H1 (cell line): ENCODE results near the gene PRKCD. TPM values are rescaled to one million over a fixed set of nuclear protein-coding genes. Genes with fewer than 3 reads are reported as not detected.

Source experiments
- CTCF ChIA-PET: fragments of 300-600 bp; sonication (Branson Sonifier 250); formaldehyde crosslinking; loops from one replicate; lab custom pipeline; 2021; ENCODE audit not compliant: partially characterized antibody; lab: Charles Lee
- POLR2A ChIA-PET: fragments of 300-600 bp; sonication (Branson Sonifier 250); formaldehyde crosslinking; loops from one replicate; lab custom pipeline; 2021; ENCODE audit warnings: inconsistent platforms; ENCODE audit not compliant: partially characterized antibody; lab: Charles Lee
- DNase-seq, 2 experiments: peaks; one replicate each; pipeline versions ENCODE4 v3.0.0 to v3.0.0-alpha.2; 2010 to 2022; ENCODE audit warnings: low spot score in 2 of 2, low read depth in 1 of 2, mixed read lengths in 1 of 2
- FAIRE-seq: peaks from 2 replicates; lab custom pipeline; 2011; peaks lifted over from hg19 to GRCh38; lab: Jason Lieb, UNC
- H2AFZ ChIP-seq: 2 replicates; pipeline ENCODE4 v1.8.1; 2012; ENCODE audit warnings: low read length, inconsistent platforms
- H2AK5ac ChIP-seq: 2 replicates; pipeline ENCODE4 v1.6.1; 2013; ENCODE audit warnings: low read depth, low read length
- H2BK120ac ChIP-seq: replicated peaks from 2 replicates; pipeline ENCODE3; 2013; ENCODE audit warnings: low read depth, low read length, inconsistent platforms
- H2BK12ac ChIP-seq: 2 replicates; pipeline ENCODE4 v1.6.1; 2013; ENCODE audit warnings: low read depth, low read length
- H2BK15ac ChIP-seq: 2 replicates; pipeline ENCODE4 v1.6.1; 2013; ENCODE audit warnings: low read length
- H2BK20ac ChIP-seq: 2 replicates; pipeline ENCODE4 v1.6.1; 2013; ENCODE audit warnings: low read length
- H2BK5ac ChIP-seq: 2 replicates; pipeline ENCODE4 v1.6.1; 2013; ENCODE audit warnings: low read depth, low read length
- H3K14ac ChIP-seq: 2 replicates; pipeline ENCODE4 v1.6.1; 2013; ENCODE audit warnings: inconsistent platforms; ENCODE audit not compliant: insufficient read length
- H3K18ac ChIP-seq: 2 replicates; pipeline ENCODE4 v1.6.1; 2013; ENCODE audit warnings: low read length; ENCODE audit errors: extremely low read depth
- H3K23ac ChIP-seq: 2 replicates; pipeline ENCODE4 v1.6.1; 2013; ENCODE audit warnings: inconsistent platforms; ENCODE audit not compliant: insufficient read length
- H3K23me2 ChIP-seq: 2 replicates; pipeline ENCODE4 v1.6.1; 2013; ENCODE audit warnings: low read depth, low read length
- H3K27ac ChIP-seq: 2 replicates; pipeline ENCODE4 v1.6.1; 2011; ENCODE audit warnings: low read depth, low read length, inconsistent platforms
- H3K27me3 ChIP-seq, 4 experiments: replicated peaks in 1 of 4; 1 replicate in 1 of 4; 2 replicates in 3 of 4; pipeline versions ENCODE4 v1.6.1 to v1.8.1; 2011 to 2013; ENCODE audit warnings: low read length in 3 of 4, mild to moderate bottlenecking in 3 of 4, inconsistent platforms in 2 of 4, mixed read lengths in 2 of 4, moderate library complexity in 1 of 4; ENCODE audit not compliant: control insufficient read depth in 3 of 4, insufficient read depth in 3 of 4; ENCODE audit errors: extremely low read depth in 1 of 4
- H3K36me3 ChIP-seq, 4 experiments: 2 replicates each; pipeline versions ENCODE4 v1.6.1 to v1.8.1; 2011 to 2013; ENCODE audit warnings: mild to moderate bottlenecking in 4 of 4, low read length in 3 of 4, moderate library complexity in 2 of 4, control low read depth in 1 of 4, inconsistent platforms in 1 of 4; ENCODE audit not compliant: insufficient read depth in 4 of 4, control insufficient read depth in 2 of 4
- H3K4ac ChIP-seq: replicated peaks from 2 replicates; pipeline ENCODE3; 2013; ENCODE audit warnings: low read length, low read depth, mixed read lengths, inconsistent platforms; ENCODE audit not compliant: insufficient read length
- H3K4me1 ChIP-seq, 4 experiments: replicated peaks in 1 of 4; 1 replicate in 1 of 4; 2 replicates in 3 of 4; pipeline versions ENCODE4 v1.6.1 to v1.8.1; 2011 to 2013; ENCODE audit warnings: low read length in 3 of 4, inconsistent platforms in 2 of 4, mixed read lengths in 1 of 4; ENCODE audit not compliant: insufficient read depth in 4 of 4, control insufficient read depth in 3 of 4
- H3K4me2 ChIP-seq, 2 experiments: 2 replicates each; pipeline versions ENCODE4 v1.6.1 to v1.8.1; 2011 to 2013; ENCODE audit warnings: low read depth in 2 of 2, low read length in 2 of 2, control low read depth in 1 of 2, inconsistent platforms in 1 of 2, mild to moderate bottlenecking in 1 of 2; ENCODE audit not compliant: insufficient read depth in 1 of 2
- H3K4me3 ChIP-seq, 4 experiments: fragments of 200-600, 300-600 bp in 1 of 4; sonication (generic), shearing (Covaris generic), sonication (Bioruptor Twin) in 1 of 4; 2 replicates each; pipeline versions ENCODE4 v1.5.1 to v1.8.1; 2011 to 2016; ENCODE audit warnings: low read length in 4 of 4, low read depth in 3 of 4, control low read depth in 2 of 4, inconsistent platforms in 2 of 4, mild to moderate bottlenecking in 2 of 4, mixed read lengths in 1 of 4, moderate library complexity in 1 of 4; ENCODE audit not compliant: insufficient read depth in 2 of 4; ENCODE audit errors: extremely low read depth in 1 of 4
- H3K56ac ChIP-seq: replicated peaks from 2 replicates; pipeline ENCODE3; 2013; ENCODE audit warnings: low read depth, mild to moderate bottlenecking, mixed read lengths, low read length, inconsistent platforms; ENCODE audit not compliant: insufficient read length
- H3K79me1 ChIP-seq: 2 replicates; pipeline ENCODE4 v1.6.1; 2013; ENCODE audit warnings: low read depth, low read length, control low read depth
- H3K79me2 ChIP-seq, 2 experiments: 2 replicates each; pipeline versions ENCODE4 v1.6.1 to v1.8.1; 2012 to 2013; ENCODE audit warnings: low read length in 2 of 2, mild to moderate bottlenecking in 2 of 2, inconsistent platforms in 1 of 2; ENCODE audit not compliant: insufficient read depth in 2 of 2, control insufficient read depth in 1 of 2
- H3K9ac ChIP-seq, 4 experiments: replicated peaks in 1 of 4; 1 replicate in 1 of 4; 2 replicates in 3 of 4; pipeline versions ENCODE4 v1.6.1 to v1.8.1; 2011 to 2013; ENCODE audit warnings: low read depth in 3 of 4, low read length in 3 of 4, control low read depth in 2 of 4, mild to moderate bottlenecking in 2 of 4, moderate library complexity in 2 of 4, inconsistent platforms in 1 of 4; ENCODE audit errors: extremely low read depth in 1 of 4
- H3K9me3 ChIP-seq, 2 experiments: 2 replicates each; pipeline versions ENCODE4 v1.6.1 to v1.8.1; 2012 to 2013; ENCODE audit warnings: mild to moderate bottlenecking in 2 of 2, moderate library complexity in 2 of 2, control low read depth in 1 of 2, inconsistent platforms in 1 of 2, low read depth in 1 of 2, low read length in 1 of 2, mixed read lengths in 1 of 2; ENCODE audit not compliant: insufficient read depth in 2 of 2
- H4K20me1 ChIP-seq, 2 experiments: replicated peaks in 1 of 2; 2 replicates each; pipeline versions ENCODE3 to v1.8.1; 2011 to 2013; ENCODE audit warnings: inconsistent platforms in 2 of 2, low read length in 2 of 2, mild to moderate bottlenecking in 1 of 2; ENCODE audit not compliant: insufficient read depth in 2 of 2, control insufficient read depth in 1 of 2
- H4K5ac ChIP-seq: 2 replicates; pipeline ENCODE4 v1.6.1; 2013; ENCODE audit warnings: low read length, low read depth, mixed read lengths, inconsistent platforms; ENCODE audit not compliant: insufficient read length
- H4K8ac ChIP-seq: 2 replicates; pipeline ENCODE4 v1.8.0; 2013; ENCODE audit warnings: mild to moderate bottlenecking, moderate library complexity, low read length, inconsistent platforms; ENCODE audit not compliant: insufficient read depth; ENCODE audit errors: extremely low read depth
- H4K91ac ChIP-seq: replicated peaks from 2 replicates; pipeline ENCODE3; 2013; ENCODE audit warnings: low read length, mixed read lengths, inconsistent platforms; ENCODE audit not compliant: insufficient read length
- FOSL1 ChIP-seq: IDR thresholded peaks from 2 replicates; pipeline ENCODE4 v1.6.1; 2011; ENCODE audit warnings: mild to moderate bottlenecking, low read depth, low read length, moderate library complexity; ENCODE audit not compliant: insufficient read depth
- HDAC2 ChIP-seq, 2 experiments: fragments of 300-600 bp in 1 of 2; sonication (generic) in 1 of 2; IDR thresholded peaks; 2 replicates each; pipeline ENCODE4 v1.6.1; 2011 to 2012; ENCODE audit warnings: low read depth in 2 of 2, low read length in 2 of 2, mild to moderate bottlenecking in 2 of 2, moderate library complexity in 2 of 2, borderline replicate concordance in 1 of 2, inconsistent platforms in 1 of 2
- POLR2AphosphoS5 ChIP-seq: IDR thresholded peaks from 2 replicates; pipeline ENCODE4 v1.6.1; 2011; ENCODE audit warnings: low read depth, low read length
- WGBS, 2 experiments: shearing (Covaris generic) in 1 of 2; methylation state at CpG; one replicate each; pipeline versions ENCODE4 v1.1.6 to v1.1.7; 2013 to 2015; ENCODE audit warnings: low lambda C conversion rate in 2 of 2, mixed read lengths in 2 of 2, inconsistent platforms in 1 of 2, low coverage in 1 of 2, missing lambda C conversion rate in 1 of 2; ENCODE audit not compliant: insufficient replicate concordance in 2 of 2, insufficient coverage in 1 of 2, insufficient read length in 1 of 2; ENCODE audit errors: extremely low coverage in 1 of 2, missing lambda C conversion rate in 1 of 2; 5-methylcytosine and 5-hydroxymethylcytosine counted together
- polyA plus RNA-seq, 7 experiments: library from polyadenylated mRNA; depleted of rRNA in 3 of 7; stranded (reverse) in 5 of 7; unstranded in 2 of 7; fragments of >200 nt in 5 of 7; fragments of 200-250 nt in 2 of 7; gene quantifications; 1 replicate in 5 of 7; 2 replicates in 1 of 7; 4 replicates in 1 of 7; pipeline versions ENCODE4 v1.2.1 to v1.2.3, GENCODE V29; 2011 to 2013; ENCODE audit warnings: missing spikeins in 2 of 7, mixed read lengths in 2 of 7
- total RNA-seq: library from RNA; stranded (reverse); fragmentation: NEBNext Ultra II Directional; extraction: Animal tissue kit (Norgen Biotek cat#: 25700); gene quantifications from 2 replicates; pipeline ENCODE4 v1.2.1, GENCODE V29; 2021

Gene PRKCD
- total and polyA plus RNA-seq, 2 of the 8 experiments (the other 6 are each of a cell fraction or from before 2014, with no cell fraction given) = 22.6 to 23.9 TPM

DNA sequence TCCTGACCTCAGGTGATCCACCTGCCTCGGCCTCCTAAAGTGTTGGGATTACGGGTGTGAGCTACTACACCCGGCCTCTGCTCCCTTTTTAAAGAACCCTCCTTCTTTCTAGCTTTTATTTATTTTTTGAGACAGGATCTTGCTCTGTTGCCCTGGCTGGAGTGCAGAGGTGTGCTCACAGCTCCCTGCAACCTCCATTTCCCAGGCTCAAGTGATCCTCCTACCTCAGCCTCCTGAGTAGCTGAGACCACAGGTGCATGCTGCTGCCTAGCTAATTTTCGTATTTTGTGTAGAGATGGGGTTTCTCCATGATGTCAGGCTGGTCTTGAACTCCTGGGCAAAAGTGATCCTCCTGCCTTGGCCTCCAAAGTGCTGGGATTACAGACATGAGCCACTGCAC is 60.3 kb downstream of the PRKCD start:
- no peak for FAIRE-seq
- H2BK20ac ChIP-seq = no peak overlapping the region
- H3K9me3 ChIP-seq = no peaks in the 10 kb centered on the region
- no peaks in the 10 kb centered on the region for H3K23me2 ChIP-seq
- no peak overlapping the region for H4K8ac ChIP-seq
- DNase-seq = no peak
- H2BK120ac ChIP-seq = no peak overlapping the region
- 83% methylated on average over 4 of the region's 4 CpGs; no CpG with 5 or more reads in 1 of the 2 experiments for WGBS, 2 experiments
- no peak overlapping the region for H3K23ac ChIP-seq
- no peak overlapping the region for H3K4me3 ChIP-seq
- H3K79me1 ChIP-seq = no peaks in the 10 kb centered on the region
- peaks cover 15 to 32% (median 29%) of the 10 kb centered on the region in 4 experiments for H3K36me3 ChIP-seq
- H4K91ac ChIP-seq = no peak overlapping the region
- no peak overlapping the region for H3K56ac ChIP-seq
- H3K18ac ChIP-seq = no peak overlapping the region
- no peak overlapping the region for H3K4me2 ChIP-seq
- POLR2A ChIA-PET = interaction anchor here (0.7 to 28.5 kb wide), 13 partner anchors 8 to 129 kb away, joined by 3 to 449 read pairs (median 5); partner anchors contain the start of genes DCP1A, RFT1 and TKT
- no peak overlapping the region for H2AK5ac ChIP-seq
- no peak overlapping the region for H4K5ac ChIP-seq
- CTCF ChIA-PET = interaction anchor here (0.8 to 6.6 kb wide), 12 partner anchors 8 to 111 kb away, joined by 3 to 68 read pairs (median 6); no protein-coding TSS in a partner anchor
- no peaks in the 10 kb centered on the region for H3K79me2 ChIP-seq
- H3K14ac ChIP-seq = no peak overlapping the region
- H3K4me1 ChIP-seq = peaks cover 0 to 2% (median 0%) of the 10 kb centered on the region in 4 experiments; a peak in 1 of 7 replicates
- H2BK5ac ChIP-seq = no peak overlapping the region
- H3K27me3 ChIP-seq = no peaks in the 10 kb centered on the region
- H3K4ac ChIP-seq = no peak overlapping the region
- no peak overlapping the region for H2BK12ac ChIP-seq
- no peak overlapping the region for H3K27ac ChIP-seq
- H4K20me1 ChIP-seq = peaks cover 4 to 24% of the 10 kb centered on the region in 2 experiments
- no peak overlapping the region for H2AFZ ChIP-seq
- H3K9ac ChIP-seq = no peak overlapping the region
- TF ChIP-seq FOSL1 = no peak
- 0 out of 2 replicates have a peak, but pooled peaks have one; percentile 19 for TF ChIP-seq POLR2AphosphoS5
- TF ChIP-seq HDAC2 (IDR thresholded peaks at IDR 0.05; ENCODE audit: borderline replicate concordance in 1 of 2, low read depth in 2 of 2, low read length in 2 of 2) = no peak
- no peak overlapping the region for H2BK15ac ChIP-seq
